Lower leg skin (tissue), 4 donors: ENCODE results near the gene TRIM44. TPM values are rescaled to one million over a fixed set of nuclear protein-coding genes. Genes with fewer than 3 reads are reported as not detected.
"Not testable (repeated sequence)": the region's sequence is repeated elsewhere in the genome, so short reads cannot be mapped to it uniquely, and the experiment has no call there.

Experiments
- DNase-seq, 2 donors: peaks; one replicate each; pipeline ENCODE4 v3.0.0-alpha.2; 2019; ENCODE audit warnings: low spot score in 2 of 2
- H3K4me3 ChIP-seq: fragments of 200-600 bp; sonication (generic); 2 replicates; pipeline ENCODE4 v1.5.1; 2017; ENCODE audit warnings: mild to moderate bottlenecking, low read depth; ENCODE audit not compliant: poor library complexity, severe bottlenecking
- CTCF ChIP-seq, 3 donors: fragments of 450-650 bp; IDR thresholded peaks; one replicate each; pipeline ENCODE4 v1.5.1; 2016; ENCODE audit warnings: antibody characterized with exemption in 3 of 3, mild to moderate bottlenecking in 3 of 3, moderate library complexity in 2 of 3
- POLR2A ChIP-seq, 2 donors: fragments of 450-650 bp; IDR thresholded peaks; one replicate each; pipeline ENCODE4 v1.6.1; 2016 to 2017; ENCODE audit warnings: antibody characterized with exemption in 2 of 2, mild to moderate bottlenecking in 1 of 2, moderate library complexity in 1 of 2
- WGBS, 2 donors: methylation state at CpG; one replicate each; pipeline ENCODE4 v1.1.5; 2018; 5-methylcytosine and 5-hydroxymethylcytosine counted together
- intact Hi-C: fragments of 100-400 bp; cut with DNase I; formaldehyde crosslinking; loops from one replicate; pipeline ENCODE4 v1.15.0; 2023; ENCODE audit warnings: low total_unique reads
- total RNA-seq, 4 donors: library from RNA; depleted of rRNA; stranded (reverse); fragments of >200 nt; gene quantifications; one replicate each; pipeline ENCODE4 v1.1.0, GENCODE V29; 2016

TRIM44 gene
- total RNA-seq, 4 donors from 2014 or later: 9.6 to 29.3 (median 23.8) TPM

- TF ChIP-seq CTCF (IDR thresholded peaks at IDR 0.05) (no peak), POLR2A (IDR thresholded peaks at IDR 0.05) (no peak)
- H3K4me3 ChIP-seq: no peak overlapping the region
- WGBS, 2 donors: 38 to 60% methylated on average over 4 of the region's 4 CpGs
- intact Hi-C loops: no loop called here
- DNase-seq: no peak
These were observed 164.4 kb downstream of the TRIM44 start for GRCh38 chr11:35826949-35827348.

- TF ChIP-seq CTCF (IDR thresholded peaks at IDR 0.05): no peak
- no peak for TF ChIP-seq POLR2A (IDR thresholded peaks at IDR 0.05)
- no peak for DNase-seq
- intact Hi-C loops: loop anchor here (10.0 kb wide), 1 partner anchor 419 kb away; no protein-coding TSS in a partner anchor
- WGBS, 2 donors: 75 to 77% methylated on average over 4 of the region's 4 CpGs
- no peak overlapping the region for H3K4me3 ChIP-seq
These were observed 173.6 kb downstream of the TRIM44 start for GRCh38 chr11:35836205-35836604.

- intact Hi-C loops: loop anchor here (10.0 kb wide), 1 partner anchor 417 kb away; no protein-coding TSS in a partner anchor
- WGBS, 2 donors: 82 to 83% methylated on average over 3 of the region's 3 CpGs
- no peak overlapping the region for H3K4me3 ChIP-seq
- no peak for DNase-seq
- TF ChIP-seq CTCF (IDR thresholded peaks at IDR 0.05) (no peak), POLR2A (IDR thresholded peaks at IDR 0.05) (no peak)
These were observed 175.5 kb downstream of the TRIM44 start for GRCh38 chr11:35838071-35838470.

GRCh38 chr11:35838697-35839367 lies 176.3 kb downstream of the TRIM44 start:
- not testable (repeated sequence) for DNase-seq, H3K4me3 ChIP-seq
- 89 to 94% methylated on average over 10 of the region's 10 CpGs for WGBS, 2 donors
- intact Hi-C loops: loop anchor here (10.0 kb wide), 1 partner anchor 416 kb away; no protein-coding TSS in a partner anchor

GRCh38 chr11:35839368-35840161 lies 177.0 kb downstream of the TRIM44 start:
- no peak for DNase-seq
- intact Hi-C loops: loop anchor here (10.0 kb wide), 1 partner anchor 415 kb away; no protein-coding TSS in a partner anchor
- no peak for TF ChIP-seq POLR2A (IDR thresholded peaks at IDR 0.05)
- TF ChIP-seq CTCF (IDR thresholded peaks at IDR 0.05): no peak
- no peak overlapping the region for H3K4me3 ChIP-seq
- WGBS, 2 donors: 92 to 95% methylated on average over 4 of the region's 4 CpGs

GRCh38 chr11:35841733-35842132 lies 179.2 kb downstream of the TRIM44 start:
- no peak overlapping the region for H3K4me3 ChIP-seq

More at GRCh38 chr11:35841733-35842132, 179.2 kb downstream of the TRIM44 start:
- DNase-seq: no peak
- intact Hi-C loops: no loop called here
- no peak for TF ChIP-seq POLR2A (IDR thresholded peaks at IDR 0.05)
- no peak for TF ChIP-seq CTCF (IDR thresholded peaks at IDR 0.05)
- WGBS, 2 donors: 80 to 83% methylated on average over 3 of the region's 3 CpGs
